Right lobe of liver (tissue), 6 donors: Measurements from ENCODE around the gene INPP4B. TPM values are rescaled to one million over a fixed set of nuclear protein-coding genes. Genes with fewer than 3 reads are reported as not detected.

Experiments used
- ATAC-seq, 4 donors: fragments of 200-7000 bp; cut with Tn5 transposase; one replicate each; pipeline ENCODE4 v1.9.1; 2020; ENCODE audit warnings: mild to moderate bottlenecking in 4 of 4, moderate library complexity in 4 of 4
- DNase-seq, 3 donors: peaks; one replicate each; pipeline ENCODE4 v3.0.0-alpha.2; 2020
- H3K27ac ChIP-seq, 3 donors: fragments of 200-600 bp; one replicate each; pipeline ENCODE4 v1.8.0; 2022
- H3K27me3 ChIP-seq, 2 donors: fragments of 200-600 bp; one replicate each; pipeline ENCODE4 v1.8.0; 2022
- H3K36me3 ChIP-seq, 4 donors: fragments of 200-600 bp; sonication (generic) in 1 of 4; one replicate each; pipeline versions ENCODE4 v1.5.1 to v1.8.0; 2017 to 2022; ENCODE audit warnings: control low read depth in 1 of 4
- H3K4me1 ChIP-seq, 4 donors: fragments of 200-600 bp; sonication (generic) in 1 of 4; one replicate each; pipeline versions ENCODE4 v1.5.1 to v1.8.0; 2017 to 2022; ENCODE audit warnings: control low read depth in 1 of 4
- H3K4me3 ChIP-seq, 3 donors: fragments of 200-600 bp; one replicate each; pipeline ENCODE4 v1.8.0; 2022
- H3K9me3 ChIP-seq, 4 donors: fragments of 200-600 bp; sonication (generic) in 1 of 4; one replicate each; pipeline versions ENCODE4 v1.5.1 to v1.8.0; 2017 to 2022; ENCODE audit warnings: control low read depth in 1 of 4
- POLR2A ChIP-seq: fragments of 450-650 bp; IDR thresholded peaks from one replicate; pipeline ENCODE4 v1.6.1; 2017; ENCODE audit warnings: antibody characterized with exemption, mild to moderate bottlenecking
- WGBS: methylation state at CpG from one replicate; pipeline ENCODE4 v1.1.6; 2018; ENCODE audit warnings: low coverage, low lambda C conversion rate; ENCODE audit not compliant: insufficient coverage; ENCODE audit errors: missing lambda C conversion rate; 5-methylcytosine and 5-hydroxymethylcytosine counted together
- intact Hi-C, 2 donors: fragments of 100-400 bp; cut with DNase I; formaldehyde crosslinking; loops; one replicate each; pipeline versions ENCODE4 v1.11.2 to v1.14.1; 2022
- total RNA-seq, 6 experiments: library from RNA; depleted of rRNA in 2 of 6; stranded (reverse); fragments of >200 nt in 2 of 6; fragmentation: NEBNext Ultra II Directional in 3 of 6; extraction: Animal tissue kit (Norgen Biotek cat#: 25700) in 3 of 6; gene quantifications; one replicate each; pipeline versions ENCODE4 v1.1.0 to v1.2.4, GENCODE V29; 2016 to 2023
- TF ChIP-seq, protein P1 (sequence below), 4 donors: fragments of 200-600 bp in 3 of 4; fragments of 450-650 bp in 1 of 4; IDR thresholded peaks; one replicate each; pipeline versions ENCODE4 v1.5.1 to v1.8.0; 2016 to 2022; ENCODE audit warnings: antibody characterized with exemption in 4 of 4, mild to moderate bottlenecking in 2 of 4
- donor health status: DM: no; HTN: yes; CAD: no.
- donor health status: DM: no; HTN: no; CAD: no.
- donor health status: DM: no; HTN: no; CAD: no.
- donor health status: DM: no; HTN: yes; CAD: no.
- donor health status: DM: no; HTN: yes; CAD: no.

INPP4B gene
- total RNA-seq, 6 experiments from 2014 or later = 0.73 to 5.0 (median 1.6) TPM

DNA sequence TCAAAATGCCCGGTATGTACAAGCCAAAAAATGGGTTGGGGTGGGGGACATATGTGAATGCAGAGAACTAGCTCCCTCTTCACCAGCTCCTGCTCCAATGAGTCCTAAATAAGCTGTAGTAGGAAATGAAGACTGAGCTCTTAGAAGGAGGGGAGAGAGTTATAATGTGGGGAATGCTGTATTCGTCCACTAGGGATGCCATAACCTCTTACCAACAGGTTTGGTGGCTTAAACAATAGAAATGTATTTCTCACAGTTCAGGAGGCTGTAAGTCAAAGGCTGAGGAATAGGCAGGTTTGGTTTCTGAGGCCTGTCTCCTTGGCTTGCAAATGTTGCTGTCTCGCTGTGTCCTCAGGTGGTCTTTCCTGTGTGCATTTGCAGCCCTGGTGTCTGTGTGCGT lies 4.4 kb upstream of the INPP4B start:
- no peak for TF ChIP-seq POLR2A
- TF ChIP-seq, protein P1, sequence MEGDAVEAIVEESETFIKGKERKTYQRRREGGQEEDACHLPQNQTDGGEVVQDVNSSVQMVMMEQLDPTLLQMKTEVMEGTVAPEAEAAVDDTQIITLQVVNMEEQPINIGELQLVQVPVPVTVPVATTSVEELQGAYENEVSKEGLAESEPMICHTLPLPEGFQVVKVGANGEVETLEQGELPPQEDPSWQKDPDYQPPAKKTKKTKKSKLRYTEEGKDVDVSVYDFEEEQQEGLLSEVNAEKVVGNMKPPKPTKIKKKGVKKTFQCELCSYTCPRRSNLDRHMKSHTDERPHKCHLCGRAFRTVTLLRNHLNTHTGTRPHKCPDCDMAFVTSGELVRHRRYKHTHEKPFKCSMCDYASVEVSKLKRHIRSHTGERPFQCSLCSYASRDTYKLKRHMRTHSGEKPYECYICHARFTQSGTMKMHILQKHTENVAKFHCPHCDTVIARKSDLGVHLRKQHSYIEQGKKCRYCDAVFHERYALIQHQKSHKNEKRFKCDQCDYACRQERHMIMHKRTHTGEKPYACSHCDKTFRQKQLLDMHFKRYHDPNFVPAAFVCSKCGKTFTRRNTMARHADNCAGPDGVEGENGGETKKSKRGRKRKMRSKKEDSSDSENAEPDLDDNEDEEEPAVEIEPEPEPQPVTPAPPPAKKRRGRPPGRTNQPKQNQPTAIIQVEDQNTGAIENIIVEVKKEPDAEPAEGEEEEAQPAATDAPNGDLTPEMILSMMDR (IDR thresholded peaks at IDR 0.05) = no peak
- WGBS = 56% methylated on average over 4 of the region's 4 CpGs
- peaks cover 0 to 6% of the 10 kb centered on the region in 2 donors for H3K27me3 ChIP-seq
- peaks cover 0 to 18% (median 3%) of the 10 kb centered on the region in 4 donors for H3K4me1 ChIP-seq
- ATAC-seq = no peak
- intact Hi-C loops = no loop called here
- H3K27ac ChIP-seq = no peak overlapping the region
- no peaks in the 10 kb centered on the region for H3K9me3 ChIP-seq
- H3K36me3 ChIP-seq = no peaks in the 10 kb centered on the region
- H3K4me3 ChIP-seq = no peak overlapping the region
- DNase-seq = no peak

GRCh38 chr4:142846729-142847596 lies 862 bp upstream of the INPP4B start:
- no peak overlapping the region for H3K27ac ChIP-seq

GRCh38 chr4:142845293-142846107 lies 601 bp downstream of the INPP4B start:
- DNase-seq = peak in 2 of 3 donors; percentile 16 to 53
- ATAC-seq = peak in 2 of 4 donors; percentile 15 to 29
- no peak for TF ChIP-seq POLR2A
- TF ChIP-seq, protein P1 (IDR thresholded peaks at IDR 0.05) = no peak

More at GRCh38 chr4:142846729-142847596, 862 bp upstream of the INPP4B start:
- WGBS = 5% methylated on average over 22 of the region's 50 CpGs
- peak; percentile 68 to 79 (median 74) for ATAC-seq
- intact Hi-C loops = loop anchor here in 1 of 2 donors (10.0 kb wide), 1 partner anchor 722 kb away; no protein-coding TSS in a partner anchor
- Histone ChIP-seq H3K4me1 (peaks cover 0 to 18% (median 3%) of the 10 kb centered on the region in 4 donors), H3K9me3 (no peaks in the 10 kb centered on the region), H3K4me3 (peak overlapping the region; percentile 32 to 46 (median 43)), H3K27me3 (peaks cover 0 to 6% of the 10 kb centered on the region in 2 donors), H3K36me3 (no peaks in the 10 kb centered on the region)
- TF ChIP-seq, protein P1 (IDR thresholded peaks at IDR 0.05) = peak; percentile 17 to 43 (median 33)
- TF ChIP-seq POLR2A = no peak
- DNase-seq = peak in 2 of 3 donors; percentile 31 to 45

DNA sequence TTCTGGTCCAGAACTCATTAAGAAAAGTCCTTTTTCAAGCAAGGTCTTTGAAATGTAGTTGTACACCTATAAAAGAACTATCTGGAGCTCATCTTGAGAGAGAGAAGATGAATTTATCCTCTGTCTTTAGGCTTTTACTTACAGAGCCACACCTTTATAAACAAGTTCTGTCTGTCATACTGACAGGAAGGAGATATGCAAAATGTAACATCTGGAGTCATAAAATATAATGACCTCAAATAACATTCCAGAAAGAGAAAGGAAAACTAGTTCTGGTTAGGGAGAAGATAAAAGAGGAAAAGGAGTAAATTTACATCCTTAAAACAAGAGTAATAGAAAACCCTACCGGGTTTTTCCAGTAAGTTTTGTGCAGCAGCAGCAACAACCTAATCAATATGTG lies 1.3 kb downstream of the INPP4B start:
- no peak overlapping the region for H3K27ac ChIP-seq
- no peaks in the 10 kb centered on the region for H3K36me3 ChIP-seq
- WGBS = 33% methylated on average over 1 of the region's 1 CpG
- intact Hi-C loops = loop anchor here in 1 of 2 donors (10.0 kb wide), 1 partner anchor 720 kb away; no protein-coding TSS in a partner anchor
- H3K4me1 ChIP-seq = peaks cover 0 to 18% (median 3%) of the 10 kb centered on the region in 4 donors
- no peak overlapping the region for H3K4me3 ChIP-seq
- DNase-seq (no peak), ATAC-seq (no peak)
- peaks cover 0 to 14% of the 10 kb centered on the region in 2 donors for H3K27me3 ChIP-seq
- H3K9me3 ChIP-seq = no peaks in the 10 kb centered on the region
- no peak for TF ChIP-seq POLR2A
- TF ChIP-seq, protein P1 (IDR thresholded peaks at IDR 0.05) = no peak

More at GRCh38 chr4:142845293-142846107, 601 bp downstream of the INPP4B start:
- H3K9me3 ChIP-seq = no peaks in the 10 kb centered on the region
- intact Hi-C loops = loop anchor here in 1 of 2 donors (10.0 kb wide), 1 partner anchor 721 kb away; no protein-coding TSS in a partner anchor
- WGBS = 5% methylated on average over 26 of the region's 43 CpGs
- H3K4me3 ChIP-seq = peak overlapping the region; percentile 32 to 46 (median 43)
- peaks cover 0 to 18% (median 3%) of the 10 kb centered on the region in 4 donors for H3K4me1 ChIP-seq
- peak overlapping the region in 1 of 3 donors; percentile 6 for H3K27ac ChIP-seq
- H3K36me3 ChIP-seq = no peaks in the 10 kb centered on the region
- H3K27me3 ChIP-seq = peaks cover 0 to 10% of the 10 kb centered on the region in 2 donors
